HepG2 (cell line): ENCODE results near the gene MALT1.

Source experiments
- ATF1 ChIP-seq: IDR thresholded peaks from 2 replicates; pipeline ENCODE4 v1.6.1; 2016; ENCODE audit warnings: mild to moderate bottlenecking, control low read depth
- ZNF670 ChIP-seq: sonication (generic); formaldehyde crosslinking; IDR thresholded peaks from 2 replicates; pipeline ENCODE4 v1.8.0; 2022; ENCODE audit warnings: mild to moderate bottlenecking, missing genetic modification reagents, borderline replicate concordance

- TF ChIP-seq ATF1 (CRISPR knock-in tag) = no peak
- TF ChIP-seq ZNF670 (CRISPR knock-in tag) = no peak
Observed at GRCh38 chr18:58668211-58668610, 3.1 kb upstream of the MALT1 start.
